ENCODE measurements around the gene CLMN. TPM values are rescaled to one million over a fixed set of nuclear protein-coding genes. Genes with fewer than 3 reads are reported as not detected.
A peak's percentile ranks its signal among the peaks of the same experiment; 100 is the strongest.

CLMN gene
- total and polyA plus RNA-seq, 2 donors: 0.71 to 1.9 TPM

DNA sequence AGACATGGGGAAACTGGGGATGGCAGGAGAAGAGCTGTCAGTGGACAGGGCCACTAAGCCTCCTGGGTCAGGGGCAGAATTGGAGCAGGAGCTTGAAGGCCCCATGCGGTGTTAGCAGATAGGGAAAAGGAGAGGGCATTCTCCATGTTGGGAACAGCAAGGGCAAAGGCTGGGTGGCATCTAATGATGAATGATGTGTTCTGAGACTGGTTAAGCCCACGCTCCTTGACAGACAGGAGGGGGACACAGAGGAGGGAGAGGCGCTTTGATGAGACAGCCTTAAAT is 63.0 kb downstream of the CLMN start:
- H3K4me3 ChIP-seq (ENCODE audit: low read length in 2 of 2): no peak overlapping the region
- WGBS: 100% methylated on average over 3 of the region's 3 CpGs
- H3K9me3 ChIP-seq (ENCODE audit: control insufficient read depth in 2 of 2, insufficient read depth in 1 of 2, low read length in 1 of 2): no peaks in the 10 kb centered on the region
- H3K4me1 ChIP-seq (ENCODE audit: control insufficient read depth in 2 of 2, insufficient read depth in 2 of 2, low read length in 2 of 2): no peaks in the 10 kb centered on the region
- no peaks in the 10 kb centered on the region for H3K27me3 ChIP-seq (ENCODE audit: control insufficient read depth in 2 of 2, insufficient read depth in 1 of 2, low read length in 1 of 2)
- no peaks in the 10 kb centered on the region for H3K36me3 ChIP-seq (ENCODE audit: control insufficient read depth in 2 of 2, insufficient read depth in 2 of 2, low read length in 1 of 2)
- no peak for DNase-seq (ENCODE audit: low read depth in 6 of 9, low spot score in 9 of 9)
- H3K27ac ChIP-seq (ENCODE audit: low read depth in 1 of 2, low read length in 1 of 2): no peak overlapping the region

DNA sequence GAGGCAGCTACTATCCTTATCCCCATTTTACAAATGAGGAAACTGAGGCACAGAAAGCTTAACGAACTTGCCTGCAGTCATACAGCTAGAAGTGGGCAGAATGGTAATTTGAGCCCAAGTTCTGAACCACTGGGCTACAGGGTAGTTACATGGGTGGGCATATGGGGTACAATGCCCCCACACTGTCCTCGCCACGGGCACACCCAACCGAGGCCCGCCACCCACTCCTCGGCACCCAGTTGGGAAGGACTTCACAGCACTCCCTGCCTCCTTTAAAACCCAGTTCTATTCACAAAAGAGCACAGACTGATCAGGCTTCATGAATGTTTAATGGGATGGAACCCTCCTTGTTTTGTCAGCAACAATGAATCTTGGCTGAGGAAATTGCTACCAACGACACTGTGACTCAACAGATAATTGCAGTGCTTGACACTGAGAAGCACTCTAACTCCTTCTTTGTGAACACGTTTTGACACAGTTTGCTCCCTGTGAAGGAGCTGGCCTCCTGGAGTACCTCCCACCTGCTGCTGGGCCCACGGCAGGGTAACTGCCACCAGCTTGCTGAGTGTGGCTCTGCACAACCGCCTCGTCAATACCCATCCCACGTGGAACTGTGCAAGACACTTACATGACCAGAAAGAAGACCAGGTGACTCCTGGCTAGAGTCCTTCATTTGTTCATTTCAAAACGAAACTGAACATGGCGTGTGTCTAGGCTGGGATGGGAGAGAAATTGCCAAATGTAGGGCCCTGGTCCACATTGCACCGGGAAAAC is 63.5 kb downstream of the CLMN start:
- Histone ChIP-seq H3K27me3 (ENCODE audit: control insufficient read depth in 2 of 2, insufficient read depth in 1 of 2, low read length in 1 of 2) (no peaks in the 10 kb centered on the region), H3K9me3 (ENCODE audit: control insufficient read depth in 2 of 2, insufficient read depth in 1 of 2, low read length in 1 of 2) (no peaks in the 10 kb centered on the region), H3K36me3 (ENCODE audit: control insufficient read depth in 2 of 2, insufficient read depth in 2 of 2, low read length in 1 of 2) (no peaks in the 10 kb centered on the region), H3K27ac (ENCODE audit: low read depth in 1 of 2, low read length in 1 of 2) (no peak overlapping the region), H3K4me1 (ENCODE audit: control insufficient read depth in 2 of 2, insufficient read depth in 2 of 2, low read length in 2 of 2) (no peaks in the 10 kb centered on the region), H3K4me3 (ENCODE audit: low read length in 2 of 2) (no peak overlapping the region)
- WGBS: 91% methylated on average over 15 of the region's 15 CpGs
- DNase-seq (ENCODE audit: low read depth in 6 of 9, low spot score in 9 of 9): no peak

DNA sequence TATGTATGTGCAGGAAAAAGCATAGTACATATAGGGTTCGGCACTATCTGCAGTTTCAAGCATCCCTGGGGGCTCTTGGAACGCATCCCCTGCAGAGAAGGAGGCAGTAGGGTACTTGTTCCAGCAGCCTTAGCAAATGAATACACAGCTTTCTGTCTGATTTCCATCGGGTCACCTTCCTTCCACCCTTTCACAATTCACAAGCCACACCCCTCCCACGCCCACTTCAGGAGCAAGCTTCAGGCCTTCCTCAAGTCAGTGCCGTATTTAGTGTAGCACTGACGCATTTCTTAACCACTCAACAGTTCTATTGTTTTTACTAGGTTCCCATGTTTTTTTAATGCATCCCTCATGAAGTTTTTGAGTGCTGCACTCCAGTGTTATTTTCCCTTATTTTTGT is 64.2 kb downstream of the CLMN start:
- H3K4me3 ChIP-seq (ENCODE audit: low read length in 2 of 2): no peak overlapping the region
- 76% methylated on average over 6 of the region's 6 CpGs for WGBS
- H3K27me3 ChIP-seq (ENCODE audit: control insufficient read depth in 2 of 2, insufficient read depth in 1 of 2, low read length in 1 of 2): no peaks in the 10 kb centered on the region
- no peaks in the 10 kb centered on the region for H3K9me3 ChIP-seq (ENCODE audit: control insufficient read depth in 2 of 2, insufficient read depth in 1 of 2, low read length in 1 of 2)
- no peak overlapping the region for H3K27ac ChIP-seq (ENCODE audit: low read depth in 1 of 2, low read length in 1 of 2)
- no peaks in the 10 kb centered on the region for H3K36me3 ChIP-seq (ENCODE audit: control insufficient read depth in 2 of 2, insufficient read depth in 2 of 2, low read length in 1 of 2)
- H3K4me1 ChIP-seq (ENCODE audit: control insufficient read depth in 2 of 2, insufficient read depth in 2 of 2, low read length in 2 of 2): no peaks in the 10 kb centered on the region
- DNase-seq (ENCODE audit: low read depth in 6 of 9, low spot score in 9 of 9): peak in 3 of 9 donors; percentile 17 to 50 (median 19)

DNA sequence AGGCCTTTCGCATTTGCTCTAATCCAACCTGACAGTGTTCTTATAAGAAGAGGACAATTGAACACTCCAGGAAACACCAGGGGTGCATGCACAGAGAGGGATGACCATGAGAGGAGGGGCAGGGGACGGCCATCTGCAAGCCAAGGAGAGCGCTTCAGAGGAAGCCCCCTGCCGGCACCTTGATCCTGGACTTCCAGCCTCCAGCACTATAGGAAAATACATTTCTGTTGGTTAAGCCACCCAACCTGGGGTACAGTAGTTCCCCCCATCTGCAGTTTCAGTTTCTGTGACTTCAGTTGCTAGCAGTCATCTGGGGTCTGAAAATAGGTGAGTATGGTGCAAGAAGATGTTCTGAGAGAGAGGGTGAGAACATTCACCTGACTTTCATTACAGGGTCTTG is 64.7 kb downstream of the CLMN start:
- no peak overlapping the region for H3K27ac ChIP-seq (ENCODE audit: low read depth in 1 of 2, low read length in 1 of 2)
- DNase-seq (ENCODE audit: low read depth in 6 of 9, low spot score in 9 of 9): no peak
- no peaks in the 10 kb centered on the region for H3K9me3 ChIP-seq (ENCODE audit: control insufficient read depth in 2 of 2, insufficient read depth in 1 of 2, low read length in 1 of 2)
- H3K4me1 ChIP-seq (ENCODE audit: control insufficient read depth in 2 of 2, insufficient read depth in 2 of 2, low read length in 2 of 2): no peaks in the 10 kb centered on the region
- no peak overlapping the region for H3K4me3 ChIP-seq (ENCODE audit: low read length in 2 of 2)
- H3K27me3 ChIP-seq (ENCODE audit: control insufficient read depth in 2 of 2, insufficient read depth in 1 of 2, low read length in 1 of 2): no peaks in the 10 kb centered on the region
- no peaks in the 10 kb centered on the region for H3K36me3 ChIP-seq (ENCODE audit: control insufficient read depth in 2 of 2, insufficient read depth in 2 of 2, low read length in 1 of 2)
- WGBS: 98% methylated on average over 4 of the region's 4 CpGs

DNA sequence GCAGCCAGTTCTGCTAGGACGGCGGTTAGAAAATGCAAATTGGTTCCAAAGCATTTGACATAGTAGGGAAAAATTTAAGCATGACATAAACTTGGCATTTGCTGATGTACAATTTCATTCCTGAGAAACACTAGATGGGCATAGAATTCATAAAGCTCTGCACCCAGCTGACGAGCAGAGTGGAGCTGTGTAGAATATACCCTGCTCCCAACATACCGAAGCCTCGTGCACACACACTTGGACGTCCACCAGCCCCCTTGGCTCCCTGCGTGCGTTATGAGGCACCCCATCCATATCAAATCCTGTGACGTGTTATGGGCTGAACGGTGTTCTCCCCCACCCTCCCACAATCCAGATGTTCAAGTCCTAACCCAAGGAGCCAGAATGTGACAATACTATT is 65.4 kb downstream of the CLMN start:
- Histone ChIP-seq H3K36me3 (ENCODE audit: control insufficient read depth in 2 of 2, insufficient read depth in 2 of 2, low read length in 1 of 2) (no peaks in the 10 kb centered on the region), H3K4me3 (ENCODE audit: low read length in 2 of 2) (no peak overlapping the region), H3K27ac (ENCODE audit: low read depth in 1 of 2, low read length in 1 of 2) (no peak overlapping the region), H3K9me3 (ENCODE audit: control insufficient read depth in 2 of 2, insufficient read depth in 1 of 2, low read length in 1 of 2) (no peaks in the 10 kb centered on the region), H3K4me1 (ENCODE audit: control insufficient read depth in 2 of 2, insufficient read depth in 2 of 2, low read length in 2 of 2) (no peaks in the 10 kb centered on the region), H3K27me3 (ENCODE audit: control insufficient read depth in 2 of 2, insufficient read depth in 1 of 2, low read length in 1 of 2) (no peaks in the 10 kb centered on the region)
- DNase-seq (ENCODE audit: low read depth in 6 of 9, low spot score in 9 of 9): no peak
- 88% methylated on average over 10 of the region's 10 CpGs for WGBS

DNA sequence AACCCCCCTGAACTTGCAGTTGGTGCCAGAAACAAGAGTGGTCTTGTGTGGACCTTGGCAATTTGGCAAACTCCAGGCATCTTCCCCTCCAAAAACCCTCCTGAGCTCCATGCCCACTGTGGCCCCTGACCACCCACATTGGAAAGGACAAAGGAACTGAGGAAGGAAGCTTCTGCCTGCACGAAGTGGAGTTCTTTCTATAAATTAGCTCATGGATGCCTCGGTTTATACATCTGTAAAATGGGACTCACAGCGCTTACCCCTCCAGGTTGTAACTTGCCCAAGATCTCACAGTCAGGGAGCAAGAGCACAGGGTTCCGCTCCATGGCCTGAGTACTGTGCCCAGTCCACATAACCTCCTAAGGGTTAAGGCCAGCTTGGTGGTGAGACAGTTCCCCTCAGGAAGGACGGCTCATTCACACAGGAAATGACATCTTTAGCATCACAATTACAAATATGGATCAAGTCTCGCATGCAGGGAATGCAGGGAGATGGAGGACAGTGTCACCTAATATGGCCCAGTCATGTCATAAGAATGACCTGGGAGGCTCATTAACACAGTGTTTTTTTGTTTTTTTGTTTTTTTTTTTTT is 66.6 kb downstream of the CLMN start:
- WGBS: 85% methylated on average over 6 of the region's 6 CpGs
- Histone ChIP-seq H3K27ac (ENCODE audit: low read depth in 1 of 2, low read length in 1 of 2) (no peak overlapping the region), H3K27me3 (ENCODE audit: control insufficient read depth in 2 of 2, insufficient read depth in 1 of 2, low read length in 1 of 2) (no peaks in the 10 kb centered on the region), H3K36me3 (ENCODE audit: control insufficient read depth in 2 of 2, insufficient read depth in 2 of 2, low read length in 1 of 2) (no peaks in the 10 kb centered on the region), H3K4me3 (ENCODE audit: low read length in 2 of 2) (no peak overlapping the region), H3K9me3 (ENCODE audit: control insufficient read depth in 2 of 2, insufficient read depth in 1 of 2, low read length in 1 of 2) (no peaks in the 10 kb centered on the region), H3K4me1 (ENCODE audit: control insufficient read depth in 2 of 2, insufficient read depth in 2 of 2, low read length in 2 of 2) (no peaks in the 10 kb centered on the region)
- DNase-seq (ENCODE audit: low read depth in 6 of 9, low spot score in 9 of 9): no peak

DNA sequence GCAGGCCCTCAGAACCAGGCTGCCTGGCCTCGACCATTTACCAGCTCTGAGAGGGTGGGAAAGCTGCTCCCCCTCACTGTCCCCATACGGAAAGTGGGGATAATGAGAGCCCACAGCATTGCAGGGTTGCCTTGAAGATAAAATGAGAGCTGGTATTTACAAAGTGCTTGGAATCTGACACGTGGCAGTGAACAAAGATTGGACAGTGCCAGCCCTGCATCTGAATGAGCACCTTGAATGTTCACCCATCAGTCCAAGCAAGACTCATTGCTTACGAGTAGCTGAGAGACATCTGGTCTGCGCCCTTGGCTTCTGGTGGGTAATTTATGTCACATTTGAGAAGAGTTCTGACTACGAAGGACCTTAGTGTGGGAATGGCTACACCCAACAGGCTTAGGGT is 67.5 kb downstream of the CLMN start:
- H3K27me3 ChIP-seq (ENCODE audit: control insufficient read depth in 2 of 2, insufficient read depth in 1 of 2, low read length in 1 of 2): no peaks in the 10 kb centered on the region
- H3K27ac ChIP-seq (ENCODE audit: low read depth in 1 of 2, low read length in 1 of 2): no peak overlapping the region
- DNase-seq (ENCODE audit: low read depth in 6 of 9, low spot score in 9 of 9): no peak
- 95% methylated on average over 6 of the region's 6 CpGs for WGBS
- H3K9me3 ChIP-seq (ENCODE audit: control insufficient read depth in 2 of 2, insufficient read depth in 1 of 2, low read length in 1 of 2): no peaks in the 10 kb centered on the region
- no peaks in the 10 kb centered on the region for H3K36me3 ChIP-seq (ENCODE audit: control insufficient read depth in 2 of 2, insufficient read depth in 2 of 2, low read length in 1 of 2)
- no peaks in the 10 kb centered on the region for H3K4me1 ChIP-seq (ENCODE audit: control insufficient read depth in 2 of 2, insufficient read depth in 2 of 2, low read length in 2 of 2)
- no peak overlapping the region for H3K4me3 ChIP-seq (ENCODE audit: low read length in 2 of 2)

DNA sequence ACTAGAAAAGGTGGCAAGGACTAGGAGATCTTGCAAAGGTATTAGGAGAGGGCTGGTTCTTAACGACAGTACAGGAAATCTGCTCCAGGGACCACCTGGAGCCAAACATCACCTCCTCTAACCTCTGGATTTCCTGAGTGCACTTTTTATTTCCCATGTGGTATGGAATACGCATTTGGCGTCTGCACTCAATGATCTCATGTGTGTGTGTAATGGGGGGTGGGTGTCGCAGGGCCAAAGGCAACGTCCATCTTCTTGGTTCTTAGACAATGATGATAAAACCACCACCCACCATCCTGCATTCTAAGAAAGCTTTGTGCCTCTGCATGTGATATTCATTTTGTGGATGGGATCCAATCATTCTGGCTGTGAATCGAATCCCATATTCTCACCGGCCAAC is 68.8 kb downstream of the CLMN start:
- no peaks in the 10 kb centered on the region for H3K27me3 ChIP-seq (ENCODE audit: control insufficient read depth in 2 of 2, insufficient read depth in 1 of 2, low read length in 1 of 2)
- H3K9me3 ChIP-seq (ENCODE audit: control insufficient read depth in 2 of 2, insufficient read depth in 1 of 2, low read length in 1 of 2): no peaks in the 10 kb centered on the region
- WGBS: 84% methylated on average over 7 of the region's 7 CpGs
- no peaks in the 10 kb centered on the region for H3K36me3 ChIP-seq (ENCODE audit: control insufficient read depth in 2 of 2, insufficient read depth in 2 of 2, low read length in 1 of 2)
- no peaks in the 10 kb centered on the region for H3K4me1 ChIP-seq (ENCODE audit: control insufficient read depth in 2 of 2, insufficient read depth in 2 of 2, low read length in 2 of 2)
- no peak for DNase-seq (ENCODE audit: low read depth in 6 of 9, low spot score in 9 of 9)
- no peak overlapping the region for H3K27ac ChIP-seq (ENCODE audit: low read depth in 1 of 2, low read length in 1 of 2)
- no peak overlapping the region for H3K4me3 ChIP-seq (ENCODE audit: low read length in 2 of 2)

DNA sequence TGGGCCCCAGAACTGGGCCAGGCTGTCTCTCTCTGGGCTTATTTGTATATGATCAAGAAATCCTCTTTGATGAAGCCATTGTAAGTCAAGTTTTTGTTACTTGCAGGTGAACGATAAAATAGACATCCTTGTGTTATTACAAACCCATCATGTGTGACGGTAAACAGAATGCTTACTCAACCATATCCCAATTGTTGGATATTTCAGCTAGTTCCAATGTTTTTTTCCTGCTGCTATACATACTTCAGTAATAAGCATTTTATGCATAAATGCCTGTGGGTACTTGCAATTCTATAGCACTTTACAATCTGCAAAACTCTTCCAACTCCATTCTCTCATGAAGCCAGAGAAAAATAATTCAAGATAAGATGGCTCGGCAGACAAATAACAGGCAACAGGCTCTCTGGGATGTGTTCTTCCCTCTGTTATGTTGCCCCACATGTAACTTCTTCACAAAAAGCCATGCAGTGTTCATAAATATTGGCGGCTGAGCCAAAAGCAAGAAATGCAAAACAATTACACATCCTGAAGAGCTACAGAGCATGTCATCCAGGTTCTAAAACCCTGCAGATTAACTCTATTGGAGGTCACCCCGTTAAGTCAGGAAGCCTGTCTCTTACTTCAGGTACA is 69.5 kb downstream of the CLMN start:
- no peaks in the 10 kb centered on the region for H3K36me3 ChIP-seq (ENCODE audit: control insufficient read depth in 2 of 2, insufficient read depth in 2 of 2, low read length in 1 of 2)
- no peak for DNase-seq (ENCODE audit: low read depth in 6 of 9, low spot score in 9 of 9)
- no peaks in the 10 kb centered on the region for H3K9me3 ChIP-seq (ENCODE audit: control insufficient read depth in 2 of 2, insufficient read depth in 1 of 2, low read length in 1 of 2)
- no peak overlapping the region for H3K27ac ChIP-seq (ENCODE audit: low read depth in 1 of 2, low read length in 1 of 2)
- H3K4me3 ChIP-seq (ENCODE audit: low read length in 2 of 2): no peak overlapping the region
- H3K4me1 ChIP-seq (ENCODE audit: control insufficient read depth in 2 of 2, insufficient read depth in 2 of 2, low read length in 2 of 2): no peaks in the 10 kb centered on the region
- H3K27me3 ChIP-seq (ENCODE audit: control insufficient read depth in 2 of 2, insufficient read depth in 1 of 2, low read length in 1 of 2): no peaks in the 10 kb centered on the region
- 87% methylated on average over 5 of the region's 5 CpGs for WGBS
